NCI-H1105 treated with DMSO at 0.1 percent for 48 hours (cell line): ENCODE results near the gene MST1.
A peak's percentile ranks its signal among the peaks of the same experiment; 100 is the strongest.

Experiments
- DNase-seq: peaks from one replicate; lab custom pipeline; 2025; lab: John Stamatoyannopoulos, UW

Gene MST1

DNA sequence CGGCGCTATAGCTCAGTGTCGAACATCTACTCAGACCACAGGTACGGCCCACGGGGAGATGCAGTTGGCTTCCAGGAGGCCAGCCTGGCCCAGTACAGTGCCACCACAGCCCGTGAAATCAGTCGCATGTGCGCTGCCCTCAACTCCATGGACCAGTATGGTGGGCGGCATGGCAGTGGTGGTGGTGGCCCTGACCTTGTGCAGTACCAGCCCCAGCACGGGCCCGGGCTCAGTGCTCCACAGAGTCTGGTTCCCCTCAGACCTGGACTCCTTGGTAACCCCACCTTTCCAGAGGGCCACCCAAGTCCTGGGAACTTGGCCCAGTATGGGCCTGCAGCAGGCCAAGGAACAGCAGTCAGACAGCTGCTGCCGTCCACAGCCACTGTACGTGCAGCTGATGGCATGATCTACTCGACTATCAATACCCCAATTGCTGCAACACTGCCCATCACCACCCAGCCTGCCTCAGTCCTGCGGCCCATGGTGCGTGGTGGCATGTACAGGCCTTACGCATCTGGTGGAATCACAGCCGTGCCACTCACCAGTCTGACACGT, 33.5 kb downstream of the MST1 start:
- DNase-seq, result no peak

- peak; percentile 77 for DNase-seq
These were observed 34.2 kb downstream of the MST1 start for GRCh38 chr3:49654955-49655556.

DNA sequence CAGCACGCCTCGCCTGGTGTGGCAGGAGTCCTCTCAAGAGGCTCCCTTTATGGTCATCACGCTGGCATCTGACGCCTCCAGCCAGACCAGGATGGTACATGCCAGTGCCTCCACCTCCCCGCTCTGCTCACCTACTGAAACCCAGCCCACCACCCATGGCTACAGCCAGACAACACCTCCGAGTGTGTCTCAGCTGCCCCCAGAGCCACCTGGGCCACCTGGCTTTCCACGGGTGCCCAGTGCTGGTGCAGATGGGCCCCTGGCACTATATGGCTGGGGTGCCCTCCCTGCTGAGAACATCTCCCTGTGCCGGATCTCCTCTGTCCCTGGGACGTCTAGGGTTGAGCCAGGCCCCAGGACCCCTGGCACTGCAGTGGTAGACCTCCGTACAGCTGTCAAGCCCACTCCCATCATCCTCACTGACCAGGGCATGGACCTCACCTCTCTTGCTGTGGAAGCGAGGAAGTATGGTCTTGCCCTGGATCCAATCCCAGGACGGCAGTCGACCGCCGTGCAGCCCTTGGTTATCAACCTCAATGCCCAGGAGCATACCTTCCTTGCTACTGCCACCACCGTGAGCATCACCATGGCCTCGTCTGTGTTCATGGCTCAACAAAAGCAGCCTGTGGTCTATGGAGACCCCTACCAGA, 35.0 kb downstream of the MST1 start:
- DNase-seq, result no peak

DNA sequence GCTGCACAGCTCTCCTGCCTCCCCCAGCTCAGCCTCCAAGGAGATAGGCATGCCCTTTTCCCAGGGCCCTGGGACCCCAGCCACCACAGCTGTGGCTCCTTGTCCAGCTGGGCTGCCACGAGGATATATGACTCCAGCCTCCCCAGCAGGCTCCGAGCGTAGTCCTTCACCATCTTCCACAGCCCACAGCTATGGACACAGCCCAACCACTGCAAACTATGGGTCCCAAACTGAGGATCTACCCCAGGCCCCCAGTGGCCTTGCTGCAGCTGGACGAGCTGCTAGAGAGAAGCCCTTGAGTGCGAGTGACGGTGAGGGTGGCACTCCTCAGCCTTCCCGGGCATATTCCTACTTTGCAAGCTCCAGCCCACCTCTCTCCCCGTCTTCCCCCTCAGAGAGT, 35.7 kb downstream of the MST1 start:
- DNase-seq, result no peak

GRCh38 chr3:49652903-49653415, 36.3 kb downstream of the MST1 start:
- DNase-seq, result no peak

GRCh38 chr3:49652218-49652902, 36.9 kb downstream of the MST1 start:
- DNase-seq, result no peak

DNA sequence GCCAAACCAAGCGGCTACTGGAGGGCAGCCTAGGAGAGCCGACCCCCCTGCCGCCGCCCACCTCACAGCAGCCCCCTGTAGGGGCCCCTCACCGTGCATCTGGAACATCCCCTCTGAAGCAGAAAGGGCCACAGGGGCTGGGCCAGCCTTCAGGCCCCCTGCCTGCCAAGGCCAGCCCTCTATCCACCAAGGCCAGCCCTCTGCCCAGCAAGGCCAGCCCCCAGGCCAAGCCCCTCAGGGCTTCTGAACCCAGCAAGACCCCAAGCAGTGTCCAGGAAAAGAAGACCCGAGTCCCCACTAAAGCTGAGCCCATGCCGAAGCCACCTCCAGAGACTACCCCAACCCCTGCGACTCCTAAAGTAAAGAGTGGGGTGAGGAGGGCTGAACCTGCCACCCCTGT, 38.6 kb downstream of the MST1 start:
- DNase-seq, result no peak

DNA sequence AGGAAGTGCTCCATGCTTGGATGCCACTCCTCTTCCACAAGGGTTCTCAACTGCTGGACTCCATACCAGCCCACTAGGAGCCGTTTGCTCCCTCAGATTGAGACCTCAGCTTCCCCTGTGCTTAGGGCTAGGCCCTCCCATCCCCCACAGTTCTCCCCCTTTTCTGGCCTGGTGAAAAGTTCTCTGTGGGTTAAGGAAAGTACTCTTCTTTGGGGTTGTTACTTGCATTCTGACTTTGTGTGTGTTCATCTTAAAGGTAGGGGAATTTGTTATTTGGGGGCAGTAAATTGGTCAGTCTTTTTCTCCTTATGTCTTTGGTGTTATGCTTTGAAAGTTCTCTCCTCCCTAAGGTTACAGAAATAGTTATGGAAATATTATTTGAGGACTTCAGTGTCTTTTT, 39.1 kb downstream of the MST1 start:
- DNase-seq, result no peak

GRCh38 chr3:49649576-49649975, 39.7 kb downstream of the MST1 start:
- no peak for DNase-seq

DNA sequence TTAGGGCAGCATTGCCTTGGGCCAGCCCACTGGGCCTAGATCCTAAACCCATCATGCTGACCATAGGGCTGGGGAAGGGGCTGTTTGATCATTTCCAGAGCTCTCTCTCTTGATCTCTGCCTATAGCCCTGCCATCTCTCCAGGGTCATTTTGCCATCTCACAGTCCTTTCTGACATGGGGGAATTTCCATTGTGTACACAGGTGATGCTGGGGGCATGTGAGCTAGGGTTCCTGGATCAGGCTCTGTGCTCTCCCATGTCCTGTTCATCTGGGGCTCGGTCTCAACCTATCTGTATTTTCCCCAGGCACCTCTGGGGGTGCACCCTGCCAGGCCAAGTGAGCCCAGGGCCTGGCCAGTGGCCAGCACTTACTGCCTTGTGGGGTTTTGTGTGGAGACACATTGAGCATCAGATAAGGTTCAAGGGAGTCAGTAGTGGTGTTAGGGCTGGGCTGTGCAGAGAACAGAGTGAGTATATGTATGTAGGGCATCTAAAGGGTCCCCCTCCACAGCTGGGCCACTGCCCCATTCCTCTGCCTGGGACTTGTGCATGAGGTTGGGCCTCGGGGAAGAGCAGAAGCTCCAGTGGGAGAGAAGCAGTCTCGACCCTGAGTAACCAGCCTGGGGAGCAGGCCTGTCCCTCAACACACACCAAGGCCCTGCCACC, 40.8 kb downstream of the MST1 start:
- DNase-seq, result no peak

GRCh38 chr3:49647741-49648140, 41.5 kb downstream of the MST1 start:
- DNase-seq, result no peak

- no peak for DNase-seq
These were observed 43.0 kb downstream of the MST1 start for GRCh38 chr3:49646236-49646635.

DNA sequence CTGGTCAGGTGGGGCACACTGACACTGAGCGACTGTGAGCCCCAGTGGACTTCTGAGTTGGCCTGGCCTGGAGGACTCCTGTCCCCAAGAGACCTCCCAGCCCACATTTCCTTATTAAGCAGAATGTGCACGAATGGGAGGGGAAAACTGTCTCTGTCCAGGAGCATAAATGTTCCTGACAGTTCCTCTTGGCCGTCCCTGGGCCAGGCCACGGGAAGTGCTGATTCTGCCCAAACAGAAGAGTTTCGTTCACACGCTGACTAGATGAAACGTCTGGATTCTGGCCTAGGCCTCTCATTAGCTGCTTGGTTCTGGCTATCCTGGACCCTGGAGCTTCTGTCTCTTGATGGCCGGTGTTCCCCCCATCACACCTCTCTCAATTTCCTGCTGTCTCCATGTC, 44.6 kb downstream of the MST1 start:
- no peak for DNase-seq

DNA sequence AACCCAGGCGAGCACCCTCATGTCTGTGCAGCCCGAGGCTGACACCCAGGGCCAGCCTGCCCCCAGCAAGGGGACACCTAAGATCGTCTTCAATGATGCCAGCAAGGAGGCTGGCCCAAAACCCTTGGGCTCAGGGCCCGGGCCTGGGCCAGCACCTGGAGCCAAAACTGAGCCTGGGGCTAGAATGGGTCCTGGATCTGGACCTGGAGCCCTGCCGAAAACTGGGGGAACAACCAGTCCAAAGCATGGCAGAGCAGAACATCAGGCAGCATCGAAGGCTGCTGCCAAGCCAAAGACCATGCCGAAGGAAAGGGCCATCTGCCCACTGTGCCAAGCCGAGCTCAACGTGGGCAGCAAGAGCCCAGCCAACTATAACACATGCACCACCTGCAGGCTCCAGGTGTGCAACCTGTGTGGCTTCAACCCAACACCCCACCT, 46.5 kb downstream of the MST1 start:
- no peak for DNase-seq

- no peak for DNase-seq
These were observed 47.2 kb downstream of the MST1 start for GRCh38 chr3:49641921-49642707.

DNA sequence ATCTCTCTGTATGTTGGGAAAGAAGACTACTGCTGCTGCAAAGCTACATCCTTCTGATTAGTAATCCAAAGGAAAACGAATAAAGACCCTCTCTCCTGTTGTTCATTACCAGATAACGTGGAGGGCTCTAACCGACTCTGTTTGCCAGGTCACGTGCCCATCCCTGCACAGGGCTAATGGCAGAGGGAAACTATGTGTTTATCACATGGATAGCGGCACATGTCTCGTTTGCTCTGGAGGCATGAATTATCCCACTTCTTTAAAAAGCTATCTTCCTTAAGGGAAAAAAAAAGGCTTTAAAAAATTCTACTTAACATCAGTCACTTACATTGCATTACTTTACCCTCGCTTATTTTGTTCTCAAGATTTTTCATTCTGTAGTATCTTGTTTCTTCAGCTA, 48.0 kb downstream of the MST1 start:
- DNase-seq, result no peak

DNA sequence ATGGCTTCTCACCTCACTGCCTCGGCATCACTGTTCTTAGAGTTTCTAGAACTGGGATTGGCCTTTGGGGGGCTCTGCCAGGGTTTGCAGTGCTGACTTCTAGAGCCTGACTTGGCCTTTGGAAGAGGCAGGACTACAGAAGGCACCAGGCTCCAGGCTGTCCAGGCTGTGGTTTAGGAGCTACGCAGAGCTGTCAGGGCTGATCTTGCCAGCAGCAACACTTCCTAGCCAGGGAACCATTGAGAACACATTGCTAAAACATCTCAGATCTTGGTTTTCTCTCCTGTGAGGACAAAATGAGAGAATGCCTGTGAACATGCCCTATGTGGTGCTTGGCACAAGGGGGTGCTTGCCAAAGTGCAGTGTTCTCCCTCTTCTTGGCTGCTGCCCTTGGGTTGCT, 49.7 kb downstream of the MST1 start:
- DNase-seq, result no peak

GRCh38 chr3:49638445-49638844, 50.8 kb downstream of the MST1 start:
- no peak for DNase-seq

- DNase-seq, result no peak
These were observed 52.2 kb downstream of the MST1 start for GRCh38 chr3:49636883-49637609.

DNA sequence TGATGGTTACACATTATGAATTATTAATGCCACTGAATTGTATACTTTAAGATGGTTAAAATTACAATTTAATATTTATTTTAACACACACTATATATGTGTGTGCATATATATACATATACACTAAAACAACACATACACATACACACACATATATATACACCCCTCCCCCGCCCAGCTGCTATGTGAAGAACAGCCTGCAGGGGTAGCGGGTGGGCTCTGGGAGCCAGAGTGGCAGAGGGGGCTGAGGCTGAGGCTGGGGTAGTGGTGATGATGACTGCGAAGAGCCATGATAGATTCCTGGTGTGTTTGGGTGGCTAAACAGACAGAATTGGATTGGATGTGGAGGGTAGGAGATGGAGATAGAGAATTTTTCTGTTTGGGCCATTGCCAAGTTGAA, 54.5 kb downstream of the MST1 start:
- DNase-seq, result no peak
